Neural progenitor cell (in vitro differentiated cells): ENCODE data around the gene POLA2.

Experiments used
- CTCF ChIP-seq: fragments of 200-600 bp; sonication (generic); IDR thresholded peaks from 2 replicates; pipeline ENCODE4 v1.5.1; 2017; ENCODE audit warnings: antibody characterized with exemption, mild to moderate bottlenecking
- EZH2 ChIP-seq: fragments of 200-600 bp; sonication (generic); IDR thresholded peaks from 2 replicates; pipeline ENCODE4 v1.6.1; 2017; ENCODE audit warnings: antibody characterized with exemption, mild to moderate bottlenecking, moderate library complexity
- EZH2phosphoT487 ChIP-seq: fragments of 200-600 bp; sonication (generic); IDR thresholded peaks from 2 replicates; pipeline ENCODE4 v1.6.1; 2017; ENCODE audit warnings: antibody characterized with exemption

GRCh38 chr11:65311170-65311678 lies 49.5 kb downstream of the POLA2 start:
- TF ChIP-seq CTCF (no peak), EZH2 (no peak), EZH2phosphoT487 (no peak)
